Endothelial cell (in vitro differentiated cells): ENCODE data around the gene ANKFN1. TPM values are rescaled to one million over a fixed set of nuclear protein-coding genes. Genes with fewer than 3 reads are reported as not detected.

Experiments used
- DNase-seq: peaks from one replicate; pipeline ENCODE4 v3.0.0; 2021; ENCODE audit warnings: low spot score
- H3K27ac Mint-ChIP-seq: one replicate; pipeline ENCODE4 v1.8.0; 2021; ENCODE audit warnings: mixed read lengths, inconsistent platforms; ENCODE audit not compliant: unreplicated experiment
- H3K27me3 Mint-ChIP-seq: one replicate; pipeline ENCODE4 v1.8.0; 2021; ENCODE audit warnings: mild to moderate bottlenecking, moderate library complexity, mixed read lengths, inconsistent platforms; ENCODE audit not compliant: unreplicated experiment
- H3K36me3 Mint-ChIP-seq: one replicate; pipeline ENCODE4 v1.8.0; 2021; ENCODE audit warnings: mild to moderate bottlenecking, low read depth, mixed read lengths, inconsistent platforms; ENCODE audit not compliant: unreplicated experiment
- H3K4me1 Mint-ChIP-seq: one replicate; pipeline ENCODE4 v1.8.0; 2021; ENCODE audit warnings: mild to moderate bottlenecking, mixed read lengths, inconsistent platforms; ENCODE audit not compliant: unreplicated experiment
- H3K4me3 Mint-ChIP-seq: one replicate; pipeline ENCODE4 v1.8.0; 2021; ENCODE audit warnings: mild to moderate bottlenecking, mixed read lengths, inconsistent platforms; ENCODE audit not compliant: unreplicated experiment
- H3K9me3 Mint-ChIP-seq: one replicate; pipeline ENCODE4 v1.8.0; 2021; ENCODE audit warnings: mixed read lengths, inconsistent platforms; ENCODE audit not compliant: unreplicated experiment
- CTCF ChIP-seq: fragments of 200-600 bp; sonication (generic); IDR thresholded peaks from one replicate; pipeline ENCODE4 v1.5.0; 2021; ENCODE audit warnings: antibody characterized with exemption; ENCODE audit not compliant: unreplicated experiment
- total RNA-seq: library from RNA; stranded (reverse); fragmentation: NEBNext Ultra II Directional; extraction: Animal tissue kit (Norgen Biotek cat#: 25700); gene quantifications from one replicate; pipeline ENCODE4 v1.2.1, GENCODE V29; 2021; ENCODE audit not compliant: unreplicated experiment

ANKFN1 gene
- total RNA-seq, 1 donor from 2014 or later, result not detected

- no peaks in the 10 kb centered on the region for H3K27me3 Mint-ChIP-seq
- DNase-seq, result no peak
- H3K4me3 Mint-ChIP-seq, result no peak overlapping the region
- H3K36me3 Mint-ChIP-seq, result no peaks in the 10 kb centered on the region
- no peak overlapping the region for H3K27ac Mint-ChIP-seq
- no peaks in the 10 kb centered on the region for H3K9me3 Mint-ChIP-seq
- TF ChIP-seq CTCF, result no peak
- H3K4me1 Mint-ChIP-seq, result no peaks in the 10 kb centered on the region
Observed at GRCh38 chr17:56231252-56231651, 78.0 kb downstream of the ANKFN1 start.

GRCh38 chr17:56231693-56232092 lies 78.4 kb downstream of the ANKFN1 start:
- Mint-ChIP-seq H3K4me3 (no peak overlapping the region), H3K27me3 (no peaks in the 10 kb centered on the region), H3K4me1 (no peaks in the 10 kb centered on the region), H3K9me3 (no peaks in the 10 kb centered on the region), H3K36me3 (no peaks in the 10 kb centered on the region), H3K27ac (no peak overlapping the region)
- no peak for TF ChIP-seq CTCF
- DNase-seq, result no peak

- H3K4me3 Mint-ChIP-seq, result no peak overlapping the region
- peaks cover 2% of the 10 kb centered on the region for H3K27me3 Mint-ChIP-seq
- DNase-seq, result no peak
- H3K9me3 Mint-ChIP-seq, result no peaks in the 10 kb centered on the region
- no peak for TF ChIP-seq CTCF
- H3K36me3 Mint-ChIP-seq, result no peaks in the 10 kb centered on the region
- no peaks in the 10 kb centered on the region for H3K4me1 Mint-ChIP-seq
- H3K27ac Mint-ChIP-seq, result no peak overlapping the region
Observed at GRCh38 chr17:56244268-56244890, 91.1 kb downstream of the ANKFN1 start.

GRCh38 chr17:56247816-56248215 lies 94.5 kb downstream of the ANKFN1 start:
- H3K4me3 Mint-ChIP-seq, result no peak overlapping the region
- H3K27me3 Mint-ChIP-seq, result peaks cover 2% of the 10 kb centered on the region
- DNase-seq, result no peak
- H3K36me3 Mint-ChIP-seq, result no peaks in the 10 kb centered on the region
- TF ChIP-seq CTCF, result no peak
- no peaks in the 10 kb centered on the region for H3K4me1 Mint-ChIP-seq
- no peak overlapping the region for H3K27ac Mint-ChIP-seq
- no peaks in the 10 kb centered on the region for H3K9me3 Mint-ChIP-seq

- no peak for TF ChIP-seq CTCF
- no peaks in the 10 kb centered on the region for H3K4me1 Mint-ChIP-seq
- no peaks in the 10 kb centered on the region for H3K27me3 Mint-ChIP-seq
- H3K27ac Mint-ChIP-seq, result no peak overlapping the region
- no peak overlapping the region for H3K4me3 Mint-ChIP-seq
- no peak for DNase-seq
- H3K9me3 Mint-ChIP-seq, result no peaks in the 10 kb centered on the region
- H3K36me3 Mint-ChIP-seq, result no peaks in the 10 kb centered on the region
Observed at GRCh38 chr17:56257075-56257474, 103.8 kb downstream of the ANKFN1 start.
